Superior temporal gyrus (tissue), 1 donor: Measurements from ENCODE around the gene NTM.

Experiments used
- DNase-seq: peaks from one replicate; pipeline ENCODE4 v3.0.0-alpha.2; 2016; ENCODE audit errors: extremely low spot score

Gene NTM

DNA sequence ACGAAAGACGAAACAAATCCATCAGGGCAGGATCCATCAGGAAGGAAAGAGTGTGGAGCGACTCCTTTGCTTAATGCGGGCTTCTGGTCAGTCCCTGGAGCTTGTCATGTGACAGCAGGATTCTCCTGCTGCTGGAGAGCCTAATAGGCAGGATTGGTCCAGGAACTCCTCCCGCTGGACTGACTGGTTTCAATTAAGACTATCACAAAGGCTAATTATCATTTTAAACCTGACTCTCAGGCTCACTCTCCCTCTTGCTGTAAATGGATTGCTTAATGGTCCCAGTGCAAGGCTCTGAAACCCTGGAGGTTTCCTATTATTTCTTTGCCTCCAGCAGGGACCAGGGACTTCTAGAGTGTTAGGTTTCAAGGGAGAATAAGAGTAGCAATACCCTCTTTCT is 493.8 kb downstream of the NTM start:
- DNase-seq, result no peak

- DNase-seq, result no peak
These were observed 495.4 kb downstream of the NTM start for GRCh38 chr11:131865860-131866259.

DNA sequence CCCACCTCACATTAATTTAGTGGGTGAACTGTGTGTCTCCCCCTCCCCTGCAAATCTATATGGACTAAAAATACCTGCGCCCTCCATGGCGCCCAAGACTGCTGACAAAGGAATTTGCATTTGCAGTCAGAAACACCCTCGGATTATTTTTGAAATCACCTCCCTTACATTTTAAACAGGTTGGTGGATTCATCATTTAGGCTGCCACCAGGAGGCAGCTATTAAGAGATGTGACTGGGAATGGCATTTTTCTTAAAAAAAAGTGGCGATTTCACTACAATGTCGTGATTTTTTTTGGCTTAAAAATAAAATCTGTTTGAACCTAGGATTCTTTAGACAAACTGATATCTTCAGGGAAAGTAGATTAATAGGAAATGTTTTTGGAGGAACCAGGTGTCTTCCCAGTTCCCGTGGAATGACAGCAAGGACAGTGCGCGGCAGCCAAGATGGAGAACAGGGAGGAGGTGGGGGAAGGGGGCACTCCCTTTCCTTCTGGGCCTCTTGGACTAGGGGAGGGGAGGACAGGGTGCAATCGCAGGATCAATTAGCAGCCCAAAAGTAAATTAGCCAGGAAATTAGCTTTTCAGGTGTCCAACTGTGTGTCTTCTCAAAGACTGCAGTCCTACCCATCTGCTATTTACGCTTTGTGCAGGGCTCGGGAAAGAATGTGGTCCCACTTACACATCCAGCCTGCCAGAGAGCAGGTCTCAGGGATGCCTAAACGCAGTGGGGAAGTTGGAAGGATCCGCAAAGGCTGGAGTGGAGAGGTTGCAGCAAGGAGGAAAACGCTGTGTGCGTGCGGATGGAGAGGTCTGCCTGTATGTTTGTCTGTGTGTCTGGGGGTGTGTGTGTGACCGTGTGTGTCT is 496.4 kb downstream of the NTM start:
- no peak for DNase-seq

- peak; percentile 89 for DNase-seq
These were observed 497.2 kb downstream of the NTM start for GRCh38 chr11:131867457-131868257.

GRCh38 chr11:131868629-131869507 is 498.5 kb downstream of the NTM start:
- no peak for DNase-seq

GRCh38 chr11:131870305-131870704 is 499.9 kb downstream of the NTM start:
- DNase-seq, result no peak

DNA sequence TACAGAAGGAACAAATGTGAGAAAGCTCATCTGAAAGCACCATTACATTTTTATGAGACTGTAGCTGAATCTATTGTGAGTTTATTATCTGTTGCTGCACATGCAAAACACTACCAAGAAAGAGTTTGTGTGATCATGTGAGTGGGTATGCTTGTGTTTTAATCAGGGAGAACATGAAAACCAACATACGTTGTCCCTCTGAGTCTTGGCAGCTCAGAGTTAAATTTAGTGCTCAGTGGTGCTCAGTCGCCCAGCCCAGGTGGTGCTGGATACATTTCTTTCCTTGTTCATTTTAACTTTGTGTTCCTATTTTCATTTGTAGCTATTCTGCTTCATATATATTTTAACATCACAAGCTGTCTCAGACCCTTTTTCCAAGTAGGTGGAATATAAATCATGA is 500.6 kb downstream of the NTM start:
- DNase-seq, result no peak

GRCh38 chr11:131874070-131874469 is 503.7 kb downstream of the NTM start:
- DNase-seq, result no peak

- DNase-seq, result no peak
These were observed 505.2 kb downstream of the NTM start for GRCh38 chr11:131875611-131876010.

DNA sequence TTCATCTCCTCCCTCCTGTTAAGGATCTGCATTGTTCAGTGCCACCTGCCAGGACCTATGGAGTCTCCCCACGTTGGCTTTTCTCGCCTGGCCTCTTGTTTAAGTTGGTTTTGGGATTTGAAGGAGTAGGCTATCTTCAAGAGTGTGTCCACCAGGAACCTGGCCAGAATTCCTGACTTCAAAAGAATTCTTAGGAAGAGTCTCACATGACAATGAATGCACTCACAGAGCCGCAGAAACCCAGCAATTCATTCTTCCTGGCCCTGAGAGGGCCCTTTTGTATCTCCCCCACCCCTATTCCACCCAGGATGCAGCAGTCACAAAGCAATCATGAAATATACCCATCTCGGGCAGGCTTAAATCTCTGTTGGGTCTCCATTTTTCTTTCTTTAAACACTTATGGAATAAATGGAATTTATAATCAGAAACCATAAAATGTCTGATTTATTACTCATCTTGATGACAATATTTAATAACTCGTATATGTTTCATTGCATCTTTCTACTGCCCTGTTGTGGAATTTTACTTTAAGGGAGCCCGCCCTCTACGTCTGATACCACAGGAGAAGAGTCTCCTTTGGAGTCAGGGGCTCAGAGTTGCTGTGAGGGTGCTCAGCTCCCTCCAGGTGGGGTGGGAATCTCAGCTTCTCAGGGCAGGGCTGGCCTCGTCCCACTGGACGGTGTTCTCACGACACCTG is 507.0 kb downstream of the NTM start:
- DNase-seq, result no peak

GRCh38 chr11:131880316-131880715 is 509.9 kb downstream of the NTM start:
- DNase-seq, result no peak

DNA sequence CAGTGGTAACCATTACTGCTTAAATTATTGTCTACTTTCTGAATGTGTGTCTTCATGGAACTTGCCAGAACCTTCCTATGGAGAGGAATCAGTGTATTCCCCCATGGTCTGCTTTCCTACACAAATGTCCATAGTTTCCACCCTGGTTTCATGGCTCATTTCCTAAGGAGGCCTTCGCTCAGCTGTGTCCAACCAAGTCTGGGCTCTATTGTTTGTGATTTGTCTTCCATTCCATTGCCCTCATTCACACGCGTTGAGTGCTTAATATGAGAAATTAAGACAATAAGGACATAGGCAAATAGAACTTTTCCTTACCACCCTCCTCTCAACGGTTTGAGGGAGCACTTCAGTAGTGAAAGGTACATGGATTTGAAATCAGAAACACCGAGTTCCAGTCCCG is 510.6 kb downstream of the NTM start:
- no peak for DNase-seq

DNA sequence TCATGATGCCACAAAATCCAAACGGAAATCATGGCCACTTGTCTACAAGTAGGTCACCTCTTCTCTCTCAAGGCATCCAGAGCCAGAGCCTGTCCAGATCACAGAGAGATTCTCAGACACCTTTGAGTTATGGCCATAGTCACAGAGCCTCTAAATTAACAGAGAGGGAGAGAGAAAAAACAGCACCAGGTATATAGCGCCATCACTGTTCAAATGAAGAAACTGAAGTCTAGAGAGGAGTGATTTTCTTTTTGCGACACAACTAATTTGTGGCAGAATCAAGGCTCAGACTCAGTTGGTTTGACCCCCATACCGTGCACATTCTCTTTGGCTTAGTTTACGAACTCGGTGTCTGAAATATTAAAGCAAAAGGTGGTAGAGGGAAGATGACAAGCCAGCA is 512.9 kb downstream of the NTM start:
- DNase-seq, result no peak

GRCh38 chr11:131884461-131885073 is 514.2 kb downstream of the NTM start:
- DNase-seq, result no peak

DNA sequence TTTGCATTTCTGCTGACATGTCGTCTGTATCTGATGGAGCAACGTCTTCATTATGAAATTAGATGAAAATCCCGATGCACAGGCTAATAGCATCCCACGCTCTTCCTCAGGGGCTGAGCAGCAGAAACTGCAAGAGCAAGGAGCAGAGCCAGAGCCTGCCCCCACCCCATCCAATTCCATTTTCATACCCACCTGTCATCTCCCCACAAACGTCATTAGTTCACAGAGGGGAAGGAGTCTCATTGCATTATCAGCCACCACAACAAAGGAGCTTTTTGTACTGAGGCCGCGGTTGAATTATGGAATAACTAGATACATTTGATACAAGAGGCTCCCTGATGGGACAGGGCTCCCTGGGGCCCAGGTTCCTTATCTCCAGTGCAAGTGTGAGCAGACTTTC is 515.0 kb downstream of the NTM start:
- no peak for DNase-seq

GRCh38 chr11:131886201-131886600 is 515.8 kb downstream of the NTM start:
- no peak for DNase-seq

GRCh38 chr11:131888230-131888855 is 517.9 kb downstream of the NTM start:
- no peak for DNase-seq

DNA sequence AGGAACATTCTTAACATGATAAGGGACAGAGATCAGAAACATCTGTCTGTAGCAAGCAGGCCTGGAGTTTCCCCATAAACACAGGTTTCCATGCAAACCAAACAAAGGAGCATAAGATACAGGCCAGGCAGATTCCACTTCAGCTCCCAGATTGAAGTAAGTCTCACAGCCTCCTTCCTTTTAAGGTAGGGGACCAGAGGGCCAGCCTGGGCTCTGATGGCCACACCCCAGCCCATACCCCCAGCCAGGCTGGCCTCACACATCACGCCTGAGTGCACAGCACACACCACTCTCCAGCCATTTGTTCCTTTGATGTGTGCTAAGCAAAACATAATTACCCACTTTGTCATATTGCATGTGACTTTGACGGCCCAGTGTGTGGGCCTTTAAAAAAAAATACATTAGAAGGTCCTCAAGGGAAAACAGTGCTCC is 518.7 kb downstream of the NTM start:
- DNase-seq, result no peak

GRCh38 chr11:131889760-131890581 is 519.6 kb downstream of the NTM start:
- no peak for DNase-seq
